Endothelial cell of umbilical vein (primary cell): ENCODE results near the gene HOXD12. TPM values are rescaled to one million over a fixed set of nuclear protein-coding genes. Genes with fewer than 3 reads are reported as not detected.

Source experiments
- BruUV-seq: library from RNA; stranded (reverse); fragments of 400-500 nt; replicated peaks from 2 replicates; lab custom pipeline; 2021; lab: Mats Ljungman, UMichigan
- CTCF ChIA-PET: fragments of 300-600, 350-600 bp; sonication (Branson Sonifier 250); formaldehyde crosslinking; loops from one replicate; lab custom pipeline; 2021; ENCODE audit warnings: antibody characterized with exemption, inconsistent platforms; lab: Charles Lee
- POLR2A ChIA-PET: fragments of 300-600, 350-600 bp; sonication (Branson Sonifier 250); formaldehyde crosslinking; loops from one replicate; lab custom pipeline; 2021; ENCODE audit warnings: antibody characterized with exemption, inconsistent platforms; lab: Charles Lee
- DNase-seq: peaks from one replicate; pipeline ENCODE4 v3.0.0-alpha.2; 2011; ENCODE audit warnings: low read depth, low spot score
- FAIRE-seq: peaks from 2 replicates; lab custom pipeline; 2011; peaks lifted over from hg19 to GRCh38; lab: Jason Lieb, UNC
- H2AFZ ChIP-seq: 2 replicates; pipeline ENCODE4 v1.6.0; 2012; ENCODE audit warnings: low read depth, low read length, control low read depth, inconsistent platforms
- H3K27ac ChIP-seq: 2 replicates; pipeline ENCODE4 v1.5.1; 2011; ENCODE audit warnings: low read depth, mild to moderate bottlenecking, control low read depth, low read length, moderate library complexity; ENCODE audit not compliant: insufficient read depth
- H3K27me3 ChIP-seq, 2 experiments: 2 replicates each; pipeline versions ENCODE4 v1.6.0 to v1.6.1; 2011; ENCODE audit warnings: low read length in 2 of 2, mixed read lengths in 1 of 2; ENCODE audit not compliant: control insufficient read depth in 2 of 2, insufficient read depth in 2 of 2
- H3K36me3 ChIP-seq, 2 experiments: 2 replicates in 1 of 2; 3 replicates in 1 of 2; pipeline ENCODE4 v1.5.1; 2011; ENCODE audit warnings: low read length in 2 of 2, mild to moderate bottlenecking in 1 of 2, moderate library complexity in 1 of 2; ENCODE audit not compliant: control insufficient read depth in 2 of 2, insufficient read depth in 2 of 2; ENCODE audit errors: extremely low read depth in 1 of 2
- H3K4me1 ChIP-seq: 3 replicates; pipeline ENCODE4 v1.5.1; 2011; ENCODE audit warnings: mild to moderate bottlenecking, low read length; ENCODE audit not compliant: control insufficient read depth, insufficient read depth; ENCODE audit errors: extremely low read depth
- H3K4me2 ChIP-seq: 2 replicates; pipeline ENCODE4 v1.6.1; 2011; ENCODE audit warnings: low read length, control low read depth, mixed read lengths; ENCODE audit not compliant: insufficient read depth
- H3K4me3 ChIP-seq, 3 experiments: fragments of 200-600 bp in 1 of 3; sonication (generic), shearing (Covaris generic) in 1 of 3; replicated peaks in 1 of 3; 2 replicates each; pipeline ENCODE4 v1.5.1; 2011 to 2016; ENCODE audit warnings: control low read depth in 3 of 3, low read length in 3 of 3, mild to moderate bottlenecking in 2 of 3, inconsistent platforms in 1 of 3, low read depth in 1 of 3, moderate library complexity in 1 of 3; ENCODE audit not compliant: insufficient read depth in 1 of 3
- H3K79me2 ChIP-seq: 2 replicates; pipeline ENCODE4 v1.6.0; 2012; ENCODE audit warnings: low read length, inconsistent platforms; ENCODE audit not compliant: control insufficient read depth, insufficient read depth
- H3K9ac ChIP-seq: replicated peaks from 2 replicates; pipeline ENCODE3; 2011; ENCODE audit warnings: low read length, control low read depth; ENCODE audit not compliant: insufficient read depth; ENCODE audit errors: extremely low read depth
- H3K9me1 ChIP-seq: replicated peaks from 3 replicates; pipeline ENCODE4 v1.6.0; 2011; ENCODE audit warnings: mild to moderate bottlenecking, low read length; ENCODE audit not compliant: control insufficient read depth, insufficient read depth; ENCODE audit errors: extremely low read depth
- H3K9me3 ChIP-seq: replicated peaks from 2 replicates; pipeline ENCODE4 v1.5.1; 2012; ENCODE audit warnings: low read length, inconsistent platforms; ENCODE audit not compliant: control insufficient read depth, insufficient read depth
- H4K20me1 ChIP-seq: replicated peaks from 2 replicates; pipeline ENCODE3; 2011; ENCODE audit warnings: mild to moderate bottlenecking, low read length; ENCODE audit not compliant: control insufficient read depth, insufficient read depth; ENCODE audit errors: extremely low read depth
- CTCF ChIP-seq, 2 donors: IDR thresholded peaks; 1 replicate in 1 of 2; 2 replicates in 1 of 2; pipeline ENCODE4 v1.5.1; 2011; ENCODE audit warnings: low read length in 2 of 2, mild to moderate bottlenecking in 2 of 2, moderate library complexity in 2 of 2, control low read depth in 1 of 2, inconsistent platforms in 1 of 2, low read depth in 1 of 2; ENCODE audit not compliant: insufficient read depth in 1 of 2; ENCODE audit errors: extremely low read depth in 1 of 2
- EZH2 ChIP-seq: IDR thresholded peaks from 2 replicates; pipeline ENCODE4 v1.6.1; 2012; ENCODE audit warnings: borderline replicate concordance, low read depth, mild to moderate bottlenecking, moderate library complexity, low read length, inconsistent platforms; ENCODE audit not compliant: severe bottlenecking
- POLR2A ChIP-seq: IDR thresholded peaks from 2 replicates; pipeline ENCODE4 v1.6.1; 2012; ENCODE audit warnings: low read depth, mild to moderate bottlenecking, control low read depth, low read length
- dilution Hi-C: fragments of 300-500 bp; cut with MboI; formaldehyde crosslinking; loops from one replicate; pipeline ENCODE4 v1.15.0; 2019; ENCODE audit warnings: low sequenced_read_pairs; ENCODE audit not compliant: extremely low pct_ligation_motif_present
- intact Hi-C: fragments of 100-400 bp; cut with micrococcal nuclease; formaldehyde crosslinking; loops from one replicate; pipeline ENCODE4 v1.10.0; 2022
- polyA plus RNA-seq, 4 experiments: library from polyadenylated mRNA; depleted of rRNA in 3 of 4; stranded (reverse) in 3 of 4; unstranded in 1 of 4; fragments of >200 nt; gene quantifications; 2 replicates each; pipeline versions ENCODE4 v1.2.1 to v1.2.3, GENCODE V29; 2011 to 2012; ENCODE audit warnings: missing spikeins in 1 of 4
- total RNA-seq: library from RNA; stranded (reverse); gene quantifications from 2 replicates; pipeline ENCODE4 v1.2.3, GENCODE V29; 2021

The HOXD12 gene
- total and polyA plus RNA-seq, 2 donors (not counting 3 experiments of a cell fraction or from before 2014, with no cell fraction given) = not detected

GRCh38 chr2:176122052-176122682 is 22.6 kb downstream of the HOXD12 start:
- Histone ChIP-seq H3K36me3 (no peaks in the 10 kb centered on the region), H4K20me1 (no peaks in the 10 kb centered on the region), H3K4me2 (peak overlapping the region; percentile 80), H3K9me1 (no peaks in the 10 kb centered on the region), H3K79me2 (no peaks in the 10 kb centered on the region), H3K4me1 (peaks cover 12% of the 10 kb centered on the region), H3K27me3 (peaks cover 44 to 54% of the 10 kb centered on the region in 2 experiments), H3K9ac (peak overlapping the region; percentile 17), H3K27ac (no peak overlapping the region), H2AFZ (peak overlapping the region; percentile 89), H3K4me3 (peak overlapping the region; percentile 49 to 77 (median 61)), H3K9me3 (no peaks in the 10 kb centered on the region)
- ChIA-PET CTCF (interaction anchor here (0.9 to 4.7 kb wide), 14 partner anchors 9 to 1040 kb away, joined by 3 to 28 read pairs (median 8); no protein-coding TSS in a partner anchor), POLR2A (interaction anchor here (1.1 kb wide), 1 partner anchor 1141 kb away, joined by 3 read pairs; no protein-coding TSS in a partner anchor)
- no TSS peak for BruUV-seq
- FAIRE-seq (peak; percentile 76), DNase-seq (no peak)
- dilution Hi-C loops (no loop called here), intact Hi-C loops (no loop called here)
- TF ChIP-seq EZH2 (peak; percentile 0), CTCF (IDR thresholded peaks at IDR 0.05; ENCODE audit: extremely low read depth in 1 of 2, insufficient read depth in 1 of 2, low read depth in 1 of 2, low read length in 2 of 2) (peak in 1 of 2 donors; percentile 9), POLR2A (no peak)
